Measurements from ENCODE around the gene CAD.

CAD gene

DNA sequence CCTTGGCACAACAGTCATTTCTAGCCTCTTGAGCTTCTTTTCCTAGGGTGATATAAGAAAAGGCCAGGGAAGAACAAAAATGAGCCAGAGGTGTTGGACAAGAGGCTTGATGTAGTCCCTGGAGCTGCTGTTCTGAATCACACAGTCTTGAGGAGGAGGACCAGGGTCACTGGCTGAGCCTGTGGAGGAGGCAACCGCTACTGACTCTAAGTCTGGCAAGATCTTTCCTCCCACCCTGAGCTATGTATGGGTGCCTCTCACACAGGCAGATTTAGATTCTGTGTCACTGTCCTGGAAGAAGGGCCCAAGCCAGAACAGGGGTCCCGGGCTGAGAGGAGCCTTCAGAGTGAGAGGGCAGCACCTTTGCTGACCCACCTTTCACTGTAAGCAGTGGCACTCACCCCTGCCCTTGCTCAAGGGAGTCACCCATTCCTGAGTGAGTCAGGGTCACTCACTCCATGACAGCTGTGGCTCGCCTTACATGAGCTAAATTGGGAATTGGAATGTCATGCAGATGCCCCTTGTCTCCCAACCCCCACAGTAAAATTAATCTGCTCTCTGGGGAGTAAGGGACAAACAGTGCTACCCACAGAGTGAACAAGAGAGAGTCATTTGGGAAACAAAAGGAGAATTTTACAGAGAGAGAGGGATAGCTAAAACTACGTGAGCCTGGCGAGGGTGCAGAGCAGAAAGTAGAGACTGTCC is 64.8 kb downstream of the CAD start, which contains the start of gene TRIM54:
Gene TRIM54, plus strand, starts transcription at position 575 of the 705 bp plus-strand sequence. CDS start 303 bp downstream, outside the sequence.
- DNase-seq (ENCODE audit: low spot score): no peak

DNA sequence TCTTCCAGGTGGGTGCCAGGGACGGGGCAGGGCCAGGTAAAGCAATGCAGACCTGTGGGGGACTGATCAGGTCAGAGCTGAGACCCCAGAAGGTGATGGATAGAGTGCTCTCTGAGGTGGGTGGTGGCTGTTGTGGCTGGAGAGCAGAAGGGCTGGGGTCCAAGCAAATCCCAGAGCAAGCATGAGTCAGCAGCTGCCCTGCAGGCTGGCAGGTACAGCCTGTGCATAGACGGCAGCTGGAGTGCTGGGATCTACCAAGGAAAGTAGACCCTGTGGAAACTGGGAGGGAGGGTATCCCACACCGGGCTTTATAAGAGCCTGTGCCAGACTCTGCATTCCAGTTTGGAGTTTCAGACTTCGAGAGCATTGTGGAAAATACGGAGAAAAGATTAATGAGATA is 65.7 kb downstream of the CAD start:
- DNase-seq (ENCODE audit: low spot score): no peak

DNA sequence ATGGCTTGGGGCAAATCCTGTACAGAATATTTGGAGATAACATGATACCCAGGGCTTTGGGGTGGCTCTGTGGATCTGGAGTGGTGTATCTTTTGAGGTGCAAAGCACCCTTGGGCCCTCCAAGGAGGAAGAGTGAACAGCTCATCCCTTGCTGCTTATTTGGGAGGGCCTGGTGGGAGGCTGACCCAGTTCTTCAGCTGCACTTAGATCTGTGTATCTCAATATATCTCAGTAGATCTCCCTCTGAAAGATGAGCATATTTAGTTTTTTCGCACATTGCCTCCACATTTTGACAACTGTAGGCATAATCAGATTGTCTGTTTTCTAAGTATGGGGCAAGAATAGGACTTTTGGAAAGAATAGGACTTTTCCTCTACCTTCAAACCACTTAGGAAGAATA is 67.8 kb downstream of the CAD start:
- no peak for DNase-seq (ENCODE audit: low spot score)

DNA sequence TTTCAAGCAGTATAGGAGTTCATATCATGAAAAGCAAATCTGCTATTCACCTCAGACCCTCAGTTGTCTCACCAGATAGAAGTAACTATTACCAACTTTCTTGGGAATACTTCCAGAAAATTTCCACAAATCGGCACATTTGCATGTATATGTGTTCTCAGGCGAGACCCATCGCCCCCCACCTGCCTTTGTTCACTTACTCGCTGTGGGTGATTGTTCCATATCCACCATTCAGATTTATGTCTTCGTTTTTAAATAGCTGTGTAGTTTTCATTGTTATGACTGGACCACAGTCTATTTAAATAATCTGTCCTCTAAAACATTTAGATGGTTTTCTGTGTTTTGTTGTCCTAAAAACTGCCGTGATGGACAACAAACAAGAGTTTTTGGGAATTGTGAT is 68.3 kb downstream of the CAD start:
- no peak for DNase-seq (ENCODE audit: low spot score)

DNA sequence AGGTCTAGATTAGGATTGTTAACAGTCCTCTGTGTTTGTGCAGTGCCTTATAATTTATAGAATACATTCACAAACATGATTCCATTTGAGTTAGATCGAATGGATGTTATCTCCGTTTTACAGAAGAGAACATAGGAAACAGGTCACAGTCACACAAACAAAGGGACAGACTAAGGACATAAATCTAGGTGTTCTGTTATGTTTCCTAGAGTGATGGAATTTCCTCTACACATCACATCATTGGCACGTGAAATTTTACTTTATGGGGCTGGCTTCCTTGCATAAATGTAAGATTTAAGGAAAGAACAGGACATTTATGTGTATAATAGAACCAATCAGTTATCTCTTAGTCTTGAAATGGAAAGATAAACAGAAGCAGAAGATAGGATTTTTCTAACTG is 71.4 kb downstream of the CAD start:
- no peak for DNase-seq (ENCODE audit: low spot score)

DNA sequence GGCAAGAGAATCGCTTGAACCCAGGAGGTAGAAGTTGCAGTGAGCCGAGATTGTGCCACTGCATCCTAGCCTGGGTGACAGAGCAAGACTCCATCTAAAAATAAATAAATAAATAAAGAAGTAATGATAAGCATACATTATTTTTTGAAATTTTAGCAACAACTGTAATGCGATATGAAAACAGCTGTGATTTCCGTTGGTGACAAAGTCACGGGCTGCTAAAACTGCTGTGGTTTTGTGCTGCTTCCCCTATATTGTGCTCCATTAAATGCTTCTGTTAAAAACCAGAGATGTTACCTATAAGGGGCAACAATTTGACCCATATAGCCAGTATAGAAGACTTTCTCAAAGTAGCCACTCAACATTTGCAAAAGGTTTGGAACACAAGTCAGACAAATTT is 73.4 kb downstream of the CAD start:
- DNase-seq (ENCODE audit: low spot score): no peak

DNA sequence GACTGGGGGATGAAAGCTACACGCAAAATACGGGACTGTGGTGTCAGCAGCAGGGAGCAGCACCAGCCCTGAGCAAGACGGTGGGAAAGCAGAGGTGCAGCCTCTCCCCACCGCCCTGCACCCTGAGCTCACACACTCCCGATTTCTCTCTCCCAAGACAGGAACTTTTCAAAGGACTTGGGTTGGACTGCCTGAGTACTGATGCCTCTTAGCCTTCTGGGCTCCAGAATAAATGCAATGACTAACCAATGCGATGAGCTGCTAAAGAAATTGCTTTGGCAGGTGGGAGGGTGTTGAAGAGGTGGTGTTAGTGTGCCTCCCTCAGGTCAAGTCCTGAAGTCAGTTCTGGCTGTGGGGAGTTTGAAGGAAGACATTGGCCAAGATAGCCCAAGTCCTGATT is 74.7 kb downstream of the CAD start:
- no peak for DNase-seq (ENCODE audit: low spot score)
